ENCODE data around the gene ADAMTS18. TPM values are rescaled to one million over a fixed set of nuclear protein-coding genes. Genes with fewer than 3 reads are reported as not detected.

The ADAMTS18 gene
- total RNA-seq, 4 donors from 2014 or later, result 0.71 to 1.0 TPM; not detected in 2

GRCh38 chr16:77398495-77398894, 36.3 kb downstream of the ADAMTS18 start:
- DNase-seq (ENCODE audit: low spot score in 2 of 2), result no peak
- H3K4me3 ChIP-seq (ENCODE audit: low read depth, poor library complexity, severe bottlenecking), result no peak overlapping the region
- TF ChIP-seq POLR2A (IDR thresholded peaks at IDR 0.05), result no peak
- TF ChIP-seq CTCF (IDR thresholded peaks at IDR 0.05), result no peak
- 58 to 66% methylated on average over 4 of the region's 4 CpGs for WGBS, 2 donors
- intact Hi-C loops (cut with DNase I; ENCODE audit: low total_unique reads), result no loop called here

GRCh38 chr16:77396461-77396860, 38.4 kb downstream of the ADAMTS18 start:
- intact Hi-C loops (cut with DNase I; ENCODE audit: low total_unique reads), result no loop called here

GRCh38 chr16:77394699-77395098, 40.1 kb downstream of the ADAMTS18 start:
- TF ChIP-seq CTCF (IDR thresholded peaks at IDR 0.05) (no peak), POLR2A (IDR thresholded peaks at IDR 0.05) (no peak)
- H3K4me3 ChIP-seq (ENCODE audit: low read depth, poor library complexity, severe bottlenecking), result no peak overlapping the region
- WGBS, 2 donors, result 86 to 89% methylated on average over 2 of the region's 2 CpGs
- DNase-seq (ENCODE audit: low spot score in 2 of 2), result no peak
- intact Hi-C loops (cut with DNase I; ENCODE audit: low total_unique reads), result no loop called here

More at GRCh38 chr16:77396461-77396860, 38.4 kb downstream of the ADAMTS18 start:
- TF ChIP-seq CTCF (IDR thresholded peaks at IDR 0.05) (no peak), POLR2A (IDR thresholded peaks at IDR 0.05) (no peak)
- no peak overlapping the region for H3K4me3 ChIP-seq (ENCODE audit: low read depth, poor library complexity, severe bottlenecking)
- whole genome bisulfite sequencing, 2 donors, result 19 to 39% methylated on average over 3 of the region's 3 CpGs
- no peak for DNase-seq (ENCODE audit: low spot score in 2 of 2)

- intact Hi-C loops (cut with DNase I; ENCODE audit: low total_unique reads), result no loop called here
- DNase-seq (ENCODE audit: low spot score in 2 of 2), result no peak
- 72 to 94% methylated on average over 1 of the region's 1 CpG for WGBS, 2 donors
- no peak overlapping the region for H3K4me3 ChIP-seq (ENCODE audit: low read depth, poor library complexity, severe bottlenecking)
- no peak for TF ChIP-seq POLR2A (IDR thresholded peaks at IDR 0.05)
- TF ChIP-seq CTCF (IDR thresholded peaks at IDR 0.05), result no peak
These were observed 40.9 kb downstream of the ADAMTS18 start for GRCh38 chr16:77393955-77394354.

- DNase-seq (ENCODE audit: low spot score in 2 of 2), result no peak
- TF ChIP-seq POLR2A (IDR thresholded peaks at IDR 0.05) (no peak), CTCF (IDR thresholded peaks at IDR 0.05) (no peak)
- 68 to 71% methylated on average over 3 of the region's 3 CpGs for WGBS, 2 donors
- no peak overlapping the region for H3K4me3 ChIP-seq (ENCODE audit: low read depth, poor library complexity, severe bottlenecking)
- intact Hi-C loops (cut with DNase I; ENCODE audit: low total_unique reads), result no loop called here
These were observed 47.0 kb downstream of the ADAMTS18 start for GRCh38 chr16:77387815-77388209.
